ENCODE measurements around the gene PLD6.

The PLD6 gene

DNA sequence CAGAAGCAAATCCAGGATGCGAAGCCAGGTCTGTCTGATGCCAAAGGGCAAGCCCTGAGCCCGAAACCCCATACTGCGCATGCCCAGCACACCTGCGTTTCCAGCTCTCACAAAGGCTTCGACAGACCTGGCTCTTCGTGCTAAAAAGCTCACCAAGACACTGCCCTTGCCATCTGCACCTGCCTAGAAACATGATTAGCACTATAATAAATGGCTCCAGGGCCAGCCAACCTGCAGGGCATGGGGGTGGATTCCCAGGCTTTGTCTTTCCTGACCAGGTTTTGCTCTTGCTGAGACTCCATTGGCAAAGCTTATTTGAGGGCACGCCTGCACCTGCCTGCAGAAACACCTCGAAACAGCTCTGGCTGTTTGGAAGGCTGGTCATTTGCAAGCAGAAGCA is 14.4 kb upstream of the PLD6 start:
- TF ChIP-seq TAF1 (IDR thresholded peaks at IDR 0.05; ENCODE audit: borderline replicate concordance, insufficient read depth, low read length) (no peak), SIN3A (IDR thresholded peaks at IDR 0.05; ENCODE audit: borderline replicate concordance, insufficient read depth, low read length) (no peak), FOXP2 (optimal IDR thresholded peaks at IDR 0.05; ENCODE audit: borderline replicate concordance, extremely low read depth, extremely low read length, insufficient read depth) (no peak), POLR2AphosphoS5 (IDR thresholded peaks at IDR 0.05; ENCODE audit: low read depth, low read length) (no peak)
- TF ChIP-seq, protein P1, sequence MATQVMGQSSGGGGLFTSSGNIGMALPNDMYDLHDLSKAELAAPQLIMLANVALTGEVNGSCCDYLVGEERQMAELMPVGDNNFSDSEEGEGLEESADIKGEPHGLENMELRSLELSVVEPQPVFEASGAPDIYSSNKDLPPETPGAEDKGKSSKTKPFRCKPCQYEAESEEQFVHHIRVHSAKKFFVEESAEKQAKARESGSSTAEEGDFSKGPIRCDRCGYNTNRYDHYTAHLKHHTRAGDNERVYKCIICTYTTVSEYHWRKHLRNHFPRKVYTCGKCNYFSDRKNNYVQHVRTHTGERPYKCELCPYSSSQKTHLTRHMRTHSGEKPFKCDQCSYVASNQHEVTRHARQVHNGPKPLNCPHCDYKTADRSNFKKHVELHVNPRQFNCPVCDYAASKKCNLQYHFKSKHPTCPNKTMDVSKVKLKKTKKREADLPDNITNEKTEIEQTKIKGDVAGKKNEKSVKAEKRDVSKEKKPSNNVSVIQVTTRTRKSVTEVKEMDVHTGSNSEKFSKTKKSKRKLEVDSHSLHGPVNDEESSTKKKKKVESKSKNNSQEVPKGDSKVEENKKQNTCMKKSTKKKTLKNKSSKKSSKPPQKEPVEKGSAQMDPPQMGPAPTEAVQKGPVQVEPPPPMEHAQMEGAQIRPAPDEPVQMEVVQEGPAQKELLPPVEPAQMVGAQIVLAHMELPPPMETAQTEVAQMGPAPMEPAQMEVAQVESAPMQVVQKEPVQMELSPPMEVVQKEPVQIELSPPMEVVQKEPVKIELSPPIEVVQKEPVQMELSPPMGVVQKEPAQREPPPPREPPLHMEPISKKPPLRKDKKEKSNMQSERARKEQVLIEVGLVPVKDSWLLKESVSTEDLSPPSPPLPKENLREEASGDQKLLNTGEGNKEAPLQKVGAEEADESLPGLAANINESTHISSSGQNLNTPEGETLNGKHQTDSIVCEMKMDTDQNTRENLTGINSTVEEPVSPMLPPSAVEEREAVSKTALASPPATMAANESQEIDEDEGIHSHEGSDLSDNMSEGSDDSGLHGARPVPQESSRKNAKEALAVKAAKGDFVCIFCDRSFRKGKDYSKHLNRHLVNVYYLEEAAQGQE (IDR thresholded peaks at IDR 0.05; ENCODE audit: insufficient read depth in 1 of 2, low read depth in 2 of 2, low read length in 2 of 2): no peak

DNA sequence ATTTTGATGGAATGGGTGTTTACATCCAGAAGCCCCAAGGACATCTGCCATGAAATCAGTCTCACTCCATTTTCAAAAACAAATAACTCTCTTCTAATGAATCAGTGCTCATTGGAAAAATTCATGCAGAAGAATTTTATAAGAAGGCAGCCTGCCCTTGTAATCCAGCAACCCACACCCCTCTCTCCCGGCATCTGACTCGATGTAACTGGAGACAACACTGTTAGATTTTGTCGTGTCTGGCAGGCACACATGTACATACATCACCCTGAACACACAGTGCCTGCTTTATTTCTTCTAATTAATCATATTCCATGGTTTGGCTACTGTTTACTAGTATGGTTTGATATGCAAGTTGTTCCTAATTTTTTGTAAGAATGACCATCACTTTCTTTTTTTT is 11.9 kb upstream of the PLD6 start:
- TF ChIP-seq, protein P1 (IDR thresholded peaks at IDR 0.05; ENCODE audit: insufficient read depth in 1 of 2, low read depth in 2 of 2, low read length in 2 of 2): no peak
- TF ChIP-seq FOXP2 (optimal IDR thresholded peaks at IDR 0.05; ENCODE audit: borderline replicate concordance, extremely low read depth, extremely low read length, insufficient read depth) (no peak), POLR2AphosphoS5 (IDR thresholded peaks at IDR 0.05; ENCODE audit: low read depth, low read length) (no peak), TAF1 (IDR thresholded peaks at IDR 0.05; ENCODE audit: borderline replicate concordance, insufficient read depth, low read length) (no peak), SIN3A (IDR thresholded peaks at IDR 0.05; ENCODE audit: borderline replicate concordance, insufficient read depth, low read length) (no peak)

DNA sequence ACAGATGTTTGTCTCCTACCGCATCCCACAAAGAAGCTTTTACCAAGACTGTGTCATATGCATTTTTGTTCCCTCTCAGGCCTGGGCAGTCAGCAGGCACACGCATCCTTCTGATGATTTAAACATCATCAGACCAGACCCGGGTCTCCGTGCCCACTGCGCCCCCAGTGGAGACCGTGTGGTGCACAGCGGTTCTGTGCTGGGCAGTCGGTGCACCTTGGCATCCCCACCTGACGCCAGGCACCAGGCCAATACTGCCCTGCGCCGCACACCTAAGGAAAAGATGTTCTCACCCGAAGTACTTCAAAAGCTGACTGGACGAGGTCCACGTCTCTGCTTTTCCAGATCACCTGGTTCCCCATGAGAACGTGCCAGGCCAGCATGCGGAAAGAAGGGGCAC is 10.6 kb upstream of the PLD6 start:
- no peak for TF ChIP-seq FOXP2 (optimal IDR thresholded peaks at IDR 0.05; ENCODE audit: borderline replicate concordance, extremely low read depth, extremely low read length, insufficient read depth)
- TF ChIP-seq, protein P1 (IDR thresholded peaks at IDR 0.05; ENCODE audit: insufficient read depth in 1 of 2, low read depth in 2 of 2, low read length in 2 of 2): no peak
- TF ChIP-seq POLR2AphosphoS5 (IDR thresholded peaks at IDR 0.05; ENCODE audit: low read depth, low read length): no peak
- TF ChIP-seq SIN3A (IDR thresholded peaks at IDR 0.05; ENCODE audit: borderline replicate concordance, insufficient read depth, low read length): no peak
- TF ChIP-seq TAF1 (IDR thresholded peaks at IDR 0.05; ENCODE audit: borderline replicate concordance, insufficient read depth, low read length): no peak

DNA sequence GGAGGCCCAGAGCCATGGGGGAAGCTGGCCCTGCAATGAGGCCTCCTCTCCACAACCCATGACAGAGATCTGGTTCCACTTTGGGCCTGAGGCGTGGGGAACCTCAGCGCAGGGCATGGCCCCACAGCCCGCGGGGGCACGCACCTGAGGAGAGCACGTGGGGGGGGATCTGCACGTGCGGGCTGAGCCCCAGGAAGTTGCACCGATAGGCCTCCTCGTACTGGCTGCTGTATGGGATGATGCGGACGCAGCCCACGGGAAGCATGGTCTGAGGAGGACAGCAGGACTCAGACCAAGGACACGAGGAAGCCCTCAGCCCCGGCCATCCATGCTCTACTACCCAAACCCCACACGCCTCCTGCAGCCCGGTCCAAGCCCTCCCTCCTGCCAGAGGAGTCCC is 10.1 kb upstream of the PLD6 start:
- TF ChIP-seq POLR2AphosphoS5 (IDR thresholded peaks at IDR 0.05; ENCODE audit: low read depth, low read length) (no peak), SIN3A (IDR thresholded peaks at IDR 0.05; ENCODE audit: borderline replicate concordance, insufficient read depth, low read length) (no peak), TAF1 (IDR thresholded peaks at IDR 0.05; ENCODE audit: borderline replicate concordance, insufficient read depth, low read length) (no peak), FOXP2 (optimal IDR thresholded peaks at IDR 0.05; ENCODE audit: borderline replicate concordance, extremely low read depth, extremely low read length, insufficient read depth) (no peak)
- TF ChIP-seq, protein P1 (IDR thresholded peaks at IDR 0.05; ENCODE audit: insufficient read depth in 1 of 2, low read depth in 2 of 2, low read length in 2 of 2): no peak

DNA sequence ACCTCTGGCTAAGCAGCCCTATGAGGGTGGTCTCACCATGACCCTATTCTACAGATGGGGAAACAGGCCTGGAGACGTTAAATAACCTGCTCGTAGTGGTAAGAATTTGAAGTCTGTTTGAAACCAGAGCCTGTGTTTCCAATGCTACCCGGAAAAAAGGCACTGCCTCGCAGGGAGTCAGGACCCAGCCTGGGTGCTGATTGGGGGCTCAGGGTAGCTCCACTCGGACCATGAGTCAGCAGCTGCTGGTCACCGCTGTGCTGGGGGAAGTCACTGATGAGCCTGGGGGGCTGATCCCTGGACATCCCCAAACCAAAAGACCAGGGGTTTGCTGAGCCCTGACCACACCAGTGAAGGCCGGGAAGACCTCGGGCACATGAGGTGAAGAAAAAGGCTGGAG is 9.4 kb upstream of the PLD6 start:
- no peak for TF ChIP-seq FOXP2 (optimal IDR thresholded peaks at IDR 0.05; ENCODE audit: borderline replicate concordance, extremely low read depth, extremely low read length, insufficient read depth)
- TF ChIP-seq TAF1 (IDR thresholded peaks at IDR 0.05; ENCODE audit: borderline replicate concordance, insufficient read depth, low read length): no peak
- TF ChIP-seq, protein P1 (IDR thresholded peaks at IDR 0.05; ENCODE audit: insufficient read depth in 1 of 2, low read depth in 2 of 2, low read length in 2 of 2): no peak
- no peak for TF ChIP-seq POLR2AphosphoS5 (IDR thresholded peaks at IDR 0.05; ENCODE audit: low read depth, low read length)
- TF ChIP-seq SIN3A (IDR thresholded peaks at IDR 0.05; ENCODE audit: borderline replicate concordance, insufficient read depth, low read length): no peak
